OCI-LY7 (cell line): ENCODE results near the gene UQCRH. TPM values are rescaled to one million over a fixed set of nuclear protein-coding genes. Genes with fewer than 3 reads are reported as not detected.
A peak's percentile ranks its signal among the peaks of the same experiment; 100 is the strongest.
"Not testable (repeated sequence)": the region's sequence is repeated elsewhere in the genome, so short reads cannot be mapped to it uniquely, and the experiment has no call there.

Experiments used
- BruUV-seq: library from RNA; stranded (reverse); fragments of 400-500 nt; replicated peaks from 2 replicates; lab custom pipeline; 2021; lab: Mats Ljungman, UMichigan
- CTCF ChIA-PET: fragments of 300-600 bp; sonication (Branson Sonifier 250); formaldehyde crosslinking; loops from one replicate; lab custom pipeline; 2022; ENCODE audit warnings: antibody characterized with exemption; ENCODE audit not compliant: unreplicated experiment; lab: Charles Lee
- POLR2A ChIA-PET: fragments of 300-600 bp; sonication (Branson Sonifier 250); formaldehyde crosslinking; loops from one replicate; lab custom pipeline; 2022; ENCODE audit warnings: antibody characterized with exemption; lab: Charles Lee
- DNase-seq: peaks from one replicate; pipeline ENCODE4 v3.0.0-alpha.2; 2015; ENCODE audit warnings: low spot score
- H2AFZ ChIP-seq: fragments of 200-600 bp; sonication (generic), shearing (Covaris generic); 2 replicates; pipeline ENCODE4 v1.6.1; 2014; ENCODE audit warnings: mild to moderate bottlenecking, antibody characterized with exemption, low read length, moderate library complexity
- H3K27ac ChIP-seq: fragments of 200-600 bp; sonication (generic); 2 replicates; pipeline ENCODE4 v1.5.1; 2014; ENCODE audit warnings: mixed run types, low read depth, mild to moderate bottlenecking, moderate library complexity, low read length, inconsistent platforms; ENCODE audit not compliant: poor library complexity, severe bottlenecking
- H3K36me3 ChIP-seq: fragments of 200-600 bp; sonication (generic); 2 replicates; pipeline ENCODE4 v1.6.1; 2014; ENCODE audit warnings: mild to moderate bottlenecking, antibody characterized with exemption, low read length, moderate library complexity, mixed read lengths; ENCODE audit not compliant: insufficient read depth
- H3K4me1 ChIP-seq: fragments of 200-600 bp; sonication (generic); 2 replicates; pipeline ENCODE4 v1.5.1; 2014; ENCODE audit warnings: mild to moderate bottlenecking, low read length; ENCODE audit not compliant: insufficient read depth, poor library complexity, severe bottlenecking
- H3K4me2 ChIP-seq: fragments of 200-600 bp; sonication (generic); 2 replicates; pipeline ENCODE4 v1.6.1; 2014; ENCODE audit warnings: mild to moderate bottlenecking, low read length
- H3K4me3 ChIP-seq: fragments of 200-600 bp; sonication (generic); 2 replicates; pipeline ENCODE4 v1.5.1; 2014; ENCODE audit warnings: mild to moderate bottlenecking, low read depth, low read length; ENCODE audit not compliant: poor library complexity, severe bottlenecking
- H3K79me2 ChIP-seq: fragments of 200-600 bp; sonication (generic); 2 replicates; pipeline ENCODE4 v1.6.1; 2016; ENCODE audit warnings: low read depth, mild to moderate bottlenecking, low read length, moderate library complexity, mixed read lengths; ENCODE audit not compliant: insufficient read depth
- H3K9me2 ChIP-seq: fragments of 200-600 bp; sonication (generic); 2 replicates; pipeline ENCODE4 v1.6.1; 2016; ENCODE audit warnings: mild to moderate bottlenecking, low read length, mixed read lengths; ENCODE audit not compliant: insufficient read depth
- H3K9me3 ChIP-seq: fragments of 200-600 bp; sonication (generic); 2 replicates; pipeline ENCODE4 v1.6.1; 2014; ENCODE audit warnings: mild to moderate bottlenecking, mixed run types, low read length, mixed read lengths
- H4K20me1 ChIP-seq: fragments of 200-600 bp; sonication (generic); 2 replicates; pipeline ENCODE4 v1.6.1; 2014; ENCODE audit warnings: mild to moderate bottlenecking, antibody characterized with exemption, low read length, moderate library complexity, mixed read lengths; ENCODE audit not compliant: insufficient read depth
- EZH2phosphoT487 ChIP-seq: fragments of 200-600 bp; sonication (generic); IDR thresholded peaks from 2 replicates; pipeline ENCODE4 v1.6.1; 2018; ENCODE audit warnings: low read depth, borderline replicate concordance, mild to moderate bottlenecking, mixed run types, antibody characterized with exemption, low read length, moderate library complexity, mixed read lengths
- intact Hi-C: fragments of 100-400 bp; cut with micrococcal nuclease; formaldehyde crosslinking; loops from one replicate; pipeline ENCODE4 v1.10.0; 2022; ENCODE audit not compliant: unreplicated experiment
- total RNA-seq, 2 experiments: library from RNA; depleted of rRNA in 1 of 2; stranded (reverse); fragments of >200 nt in 1 of 2; shearing (Covaris generic) in 1 of 2; gene quantifications; 2 replicates each; pipeline ENCODE4 v1.2.3, GENCODE V29; 2014 to 2022
- TF ChIP-seq, protein P1 (sequence below): fragments of 200-600 bp; sonication (generic); conservative IDR thresholded peaks from 2 replicates; pipeline ENCODE4 v1.5.1; 2014; ENCODE audit warnings: mild to moderate bottlenecking, antibody characterized with exemption, low read length, moderate library complexity, mixed read lengths

UQCRH gene
- total RNA-seq, 2 experiments from 2014 or later, result 489 to 693 TPM

- Histone ChIP-seq H3K4me3 (no peak overlapping the region), H3K9me2 (no peaks in the 10 kb centered on the region), H4K20me1 (no peaks in the 10 kb centered on the region), H3K36me3 (peaks cover 78% of the 10 kb centered on the region), H3K9me3 (no peaks in the 10 kb centered on the region), H2AFZ (no peak overlapping the region), H3K4me2 (no peak overlapping the region), H3K79me2 (no peaks in the 10 kb centered on the region), H3K27ac (no peak overlapping the region), H3K4me1 (no peaks in the 10 kb centered on the region)
- BruUV-seq, result no TSS peak
- CTCF ChIA-PET, result interaction anchor here (1.1 kb wide), 1 partner anchor 12 kb away, joined by 3 read pairs; no protein-coding TSS in a partner anchor
- TF ChIP-seq EZH2phosphoT487, result no peak
- TF ChIP-seq, protein P1, sequence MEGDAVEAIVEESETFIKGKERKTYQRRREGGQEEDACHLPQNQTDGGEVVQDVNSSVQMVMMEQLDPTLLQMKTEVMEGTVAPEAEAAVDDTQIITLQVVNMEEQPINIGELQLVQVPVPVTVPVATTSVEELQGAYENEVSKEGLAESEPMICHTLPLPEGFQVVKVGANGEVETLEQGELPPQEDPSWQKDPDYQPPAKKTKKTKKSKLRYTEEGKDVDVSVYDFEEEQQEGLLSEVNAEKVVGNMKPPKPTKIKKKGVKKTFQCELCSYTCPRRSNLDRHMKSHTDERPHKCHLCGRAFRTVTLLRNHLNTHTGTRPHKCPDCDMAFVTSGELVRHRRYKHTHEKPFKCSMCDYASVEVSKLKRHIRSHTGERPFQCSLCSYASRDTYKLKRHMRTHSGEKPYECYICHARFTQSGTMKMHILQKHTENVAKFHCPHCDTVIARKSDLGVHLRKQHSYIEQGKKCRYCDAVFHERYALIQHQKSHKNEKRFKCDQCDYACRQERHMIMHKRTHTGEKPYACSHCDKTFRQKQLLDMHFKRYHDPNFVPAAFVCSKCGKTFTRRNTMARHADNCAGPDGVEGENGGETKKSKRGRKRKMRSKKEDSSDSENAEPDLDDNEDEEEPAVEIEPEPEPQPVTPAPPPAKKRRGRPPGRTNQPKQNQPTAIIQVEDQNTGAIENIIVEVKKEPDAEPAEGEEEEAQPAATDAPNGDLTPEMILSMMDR, result no peak
- POLR2A ChIA-PET, result interaction anchor here (0.6 kb wide), 1 partner anchor 819 kb away, joined by 3 read pairs; no protein-coding TSS in a partner anchor
- no peak for DNase-seq
- intact Hi-C loops, result no loop called here
Measured at GRCh38 chr1:46362158-46362557, 58.7 kb downstream of the UQCRH start.

GRCh38 chr1:46363121-46363520 lies 59.6 kb downstream of the UQCRH start:
- H3K4me1 ChIP-seq, result no peaks in the 10 kb centered on the region
- ChIA-PET POLR2A (interaction anchor here (0.7 kb wide), 1 partner anchor 1782 kb away, joined by 3 read pairs; no protein-coding TSS in a partner anchor), CTCF (no interaction called here)
- no peak overlapping the region for H3K27ac ChIP-seq
- intact Hi-C loops, result no loop called here
- DNase-seq, result no peak
- no peak for TF ChIP-seq EZH2phosphoT487
- H3K4me2 ChIP-seq, result no peak overlapping the region
- BruUV-seq, result TSS peak; percentile 34
- no peaks in the 10 kb centered on the region for H3K9me2 ChIP-seq
- no peaks in the 10 kb centered on the region for H4K20me1 ChIP-seq
- H3K36me3 ChIP-seq, result peaks cover 77% of the 10 kb centered on the region
- H3K79me2 ChIP-seq, result no peaks in the 10 kb centered on the region
- H3K4me3 ChIP-seq, result no peak overlapping the region
- H3K9me3 ChIP-seq, result no peaks in the 10 kb centered on the region
- H2AFZ ChIP-seq, result no peak overlapping the region

DNA sequence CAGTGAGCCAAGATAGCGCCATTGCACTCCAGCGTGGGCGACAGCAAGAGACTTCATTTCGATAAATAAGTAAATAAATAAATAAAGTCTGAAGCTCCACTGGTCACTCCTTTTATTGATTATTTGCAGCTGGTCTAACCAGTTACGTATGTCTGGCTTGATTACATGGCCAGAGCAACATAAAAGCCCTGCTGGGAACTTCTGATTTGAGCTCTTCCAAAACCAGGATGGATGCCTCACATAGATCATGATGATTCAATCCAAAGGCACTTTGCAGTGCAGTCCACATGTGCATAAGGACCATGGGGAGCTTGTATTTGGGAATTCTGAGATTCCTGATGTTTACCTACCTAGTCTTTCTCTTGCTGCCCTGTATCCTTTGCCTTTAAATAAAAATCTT lies 61.1 kb downstream of the UQCRH start:
- ChIA-PET CTCF (no interaction called here), POLR2A (interaction anchor here (0.5 to 0.7 kb wide), 2 partner anchors 10 to 56 kb away, joined by 3 to 6 read pairs; no protein-coding TSS in a partner anchor)
- no peak for TF ChIP-seq EZH2phosphoT487
- TF ChIP-seq, protein P1, result no peak
- no TSS peak for BruUV-seq
- no peaks in the 10 kb centered on the region for H3K9me2 ChIP-seq
- no peaks in the 10 kb centered on the region for H3K9me3 ChIP-seq
- DNase-seq, result no peak
- no peak overlapping the region for H2AFZ ChIP-seq
- H3K4me3 ChIP-seq, result no peak overlapping the region
- intact Hi-C loops, result no loop called here
- H3K4me1 ChIP-seq, result no peaks in the 10 kb centered on the region
- no peak overlapping the region for H3K4me2 ChIP-seq
- peaks cover 69% of the 10 kb centered on the region for H3K36me3 ChIP-seq
- H3K27ac ChIP-seq, result no peak overlapping the region
- no peaks in the 10 kb centered on the region for H3K79me2 ChIP-seq
- no peaks in the 10 kb centered on the region for H4K20me1 ChIP-seq

DNA sequence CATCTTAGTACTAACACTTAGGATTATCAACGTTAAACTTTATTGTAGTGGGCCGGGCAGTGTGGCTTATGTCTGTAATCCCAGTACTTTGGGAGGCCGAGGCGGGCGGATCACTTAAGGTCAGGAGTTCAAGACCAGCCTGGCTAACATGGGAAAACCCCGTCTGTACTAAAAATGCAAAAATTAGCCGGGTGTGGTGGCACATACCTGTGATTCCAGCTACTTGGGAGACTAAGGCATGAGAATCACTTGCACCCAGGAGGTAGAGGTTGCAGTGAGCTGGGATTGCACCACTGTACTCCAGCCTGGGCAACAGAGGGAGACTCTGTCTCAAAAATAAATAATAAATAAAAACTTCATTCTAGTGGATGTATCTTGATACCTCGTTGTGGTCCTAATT lies 62.3 kb downstream of the UQCRH start:
- H3K9me3 ChIP-seq, H2AFZ ChIP-seq, POLR2A ChIA-PET, DNase-seq, intact Hi-C loops, H3K4me3 ChIP-seq, H3K79me2 ChIP-seq, H4K20me1 ChIP-seq, H3K27ac ChIP-seq, CTCF ChIA-PET, H3K4me2 ChIP-seq, BruUV-seq, H3K4me1 ChIP-seq, H3K9me2 ChIP-seq: not testable (repeated sequence)
- H3K36me3 ChIP-seq, result peaks cover 63% of the 10 kb centered on the region
